Stomach (tissue), 4 donors: Measurements from ENCODE around the gene NDP.

ENCODE experiments used
- EP300 ChIP-seq: sonication (generic); formaldehyde crosslinking; IDR thresholded peaks from one replicate; pipeline ENCODE4 v1.6.1; 2017; ENCODE audit warnings: antibody characterized with exemption
- POLR2AphosphoS5 ChIP-seq, 3 donors: sonication (generic); formaldehyde crosslinking; IDR thresholded peaks; one replicate each; pipeline ENCODE4 v1.6.1; 2016; ENCODE audit warnings: antibody characterized with exemption in 3 of 3
- TF ChIP-seq, protein P1 (sequence below), 7 experiments: fragments of 450-650 bp in 4 of 7; fragments of 200-600 bp in 3 of 7; sonication (generic) in 3 of 7; IDR thresholded peaks; one replicate each; pipeline ENCODE4 v1.5.1; 2016 to 2019; ENCODE audit warnings: antibody characterized with exemption in 7 of 7, control low read depth in 2 of 7, mild to moderate bottlenecking in 1 of 7

DNA sequence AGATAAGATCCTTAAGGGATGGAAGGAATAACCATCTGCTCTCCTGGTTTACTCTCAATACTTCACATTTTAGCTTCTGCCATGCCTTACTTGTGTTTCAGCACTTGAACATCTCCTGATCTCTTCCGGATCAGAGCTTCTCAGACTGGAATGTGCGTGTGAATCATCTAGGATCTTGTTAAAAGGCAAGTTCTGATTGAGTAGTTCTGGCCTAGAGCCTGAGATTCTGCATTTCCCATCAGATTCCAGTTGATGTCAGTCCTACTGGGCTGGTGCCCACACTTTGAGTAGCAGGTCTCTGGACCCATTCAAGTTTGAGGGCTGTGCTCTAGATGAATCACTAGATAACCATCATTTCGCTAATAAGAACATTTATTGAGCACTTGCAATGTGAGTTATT, 20.0 kb downstream of the NDP start:
- no peak for TF ChIP-seq POLR2AphosphoS5 (IDR thresholded peaks at IDR 0.05)
- TF ChIP-seq, protein P1, sequence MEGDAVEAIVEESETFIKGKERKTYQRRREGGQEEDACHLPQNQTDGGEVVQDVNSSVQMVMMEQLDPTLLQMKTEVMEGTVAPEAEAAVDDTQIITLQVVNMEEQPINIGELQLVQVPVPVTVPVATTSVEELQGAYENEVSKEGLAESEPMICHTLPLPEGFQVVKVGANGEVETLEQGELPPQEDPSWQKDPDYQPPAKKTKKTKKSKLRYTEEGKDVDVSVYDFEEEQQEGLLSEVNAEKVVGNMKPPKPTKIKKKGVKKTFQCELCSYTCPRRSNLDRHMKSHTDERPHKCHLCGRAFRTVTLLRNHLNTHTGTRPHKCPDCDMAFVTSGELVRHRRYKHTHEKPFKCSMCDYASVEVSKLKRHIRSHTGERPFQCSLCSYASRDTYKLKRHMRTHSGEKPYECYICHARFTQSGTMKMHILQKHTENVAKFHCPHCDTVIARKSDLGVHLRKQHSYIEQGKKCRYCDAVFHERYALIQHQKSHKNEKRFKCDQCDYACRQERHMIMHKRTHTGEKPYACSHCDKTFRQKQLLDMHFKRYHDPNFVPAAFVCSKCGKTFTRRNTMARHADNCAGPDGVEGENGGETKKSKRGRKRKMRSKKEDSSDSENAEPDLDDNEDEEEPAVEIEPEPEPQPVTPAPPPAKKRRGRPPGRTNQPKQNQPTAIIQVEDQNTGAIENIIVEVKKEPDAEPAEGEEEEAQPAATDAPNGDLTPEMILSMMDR (IDR thresholded peaks at IDR 0.05) = no peak
- no peak for TF ChIP-seq EP300
